Loucy (cell line): ENCODE measurements around the gene SCTR.

Experiments used
- H2AFZ ChIP-seq: fragments of 200-600 bp; sonication (generic); 2 replicates; pipeline ENCODE4 v1.6.0; 2016; ENCODE audit warnings: antibody characterized with exemption, mild to moderate bottlenecking, low read length, moderate library complexity
- H3F3A ChIP-seq: fragments of 200-600 bp; 2 replicates; pipeline ENCODE4 v1.6.0; 2016; ENCODE audit warnings: antibody characterized with exemption, low read depth, mild to moderate bottlenecking
- H3K27me3 ChIP-seq: fragments of 200-600 bp; sonication (generic); 2 replicates; pipeline ENCODE4 v1.6.1; 2014; ENCODE audit warnings: low read length, mild to moderate bottlenecking; ENCODE audit not compliant: insufficient read depth, poor library complexity, severe bottlenecking
- H3K36me3 ChIP-seq: fragments of 200-600 bp; sonication (generic); 2 replicates; pipeline ENCODE4 v1.6.1; 2016; ENCODE audit warnings: low read length; ENCODE audit not compliant: insufficient read depth
- H3K4me1 ChIP-seq: fragments of 200-600 bp; sonication (generic); 2 replicates; pipeline ENCODE4 v1.5.1; 2014; ENCODE audit warnings: low read length, mild to moderate bottlenecking; ENCODE audit not compliant: insufficient read depth, poor library complexity, severe bottlenecking
- H3K4me2 ChIP-seq: fragments of 200-600 bp; sonication (generic); 2 replicates; pipeline ENCODE4 v1.6.0; 2014; ENCODE audit warnings: antibody characterized with exemption, low read length, low read depth, mild to moderate bottlenecking; ENCODE audit not compliant: poor library complexity, severe bottlenecking
- H3K4me3 ChIP-seq: fragments of 200-600 bp; sonication (generic); 2 replicates; pipeline ENCODE4 v1.5.1; 2014; ENCODE audit warnings: low read length, mild to moderate bottlenecking, mixed read lengths; ENCODE audit not compliant: poor library complexity, severe bottlenecking
- H3K79me2 ChIP-seq: fragments of 200-600 bp; sonication (generic); 2 replicates; pipeline ENCODE4 v1.6.1; 2014; ENCODE audit warnings: low read length; ENCODE audit not compliant: insufficient read depth
- H3K9ac ChIP-seq: fragments of 200-600 bp; sonication (generic); 2 replicates; pipeline ENCODE4 v1.6.0; 2014; ENCODE audit warnings: mild to moderate bottlenecking, low read depth, low read length, moderate library complexity; ENCODE audit not compliant: poor library complexity, severe bottlenecking
- H3K9me2 ChIP-seq: fragments of 200-600 bp; sonication (generic); replicated peaks from 2 replicates; pipeline ENCODE4 v1.6.1; 2016; ENCODE audit warnings: low read depth, low read length, mixed read lengths
- H3K9me3 ChIP-seq: fragments of 200-600 bp; sonication (generic); 2 replicates; pipeline ENCODE4 v1.6.1; 2014; ENCODE audit warnings: mild to moderate bottlenecking, antibody characterized with exemption, low read length, low read depth; ENCODE audit not compliant: insufficient read depth
- H4K20me1 ChIP-seq: fragments of 200-600 bp; sonication (generic); 2 replicates; pipeline ENCODE4 v1.6.0; 2014; ENCODE audit warnings: antibody characterized with exemption, low read length, mild to moderate bottlenecking; ENCODE audit not compliant: insufficient read depth, poor library complexity, severe bottlenecking
- EZH2phosphoT487 ChIP-seq: fragments of 200-600 bp; IDR thresholded peaks from 2 replicates; pipeline ENCODE4 v1.6.1; 2018; ENCODE audit warnings: antibody characterized with exemption, mild to moderate bottlenecking, moderate library complexity, borderline replicate concordance
- TF ChIP-seq, protein P1 (sequence below): fragments of 200-600 bp; sonication (generic); conservative IDR thresholded peaks from 2 replicates; pipeline ENCODE4 v1.5.1; 2014; ENCODE audit warnings: mild to moderate bottlenecking, antibody characterized with exemption, low read length

The SCTR gene

DNA sequence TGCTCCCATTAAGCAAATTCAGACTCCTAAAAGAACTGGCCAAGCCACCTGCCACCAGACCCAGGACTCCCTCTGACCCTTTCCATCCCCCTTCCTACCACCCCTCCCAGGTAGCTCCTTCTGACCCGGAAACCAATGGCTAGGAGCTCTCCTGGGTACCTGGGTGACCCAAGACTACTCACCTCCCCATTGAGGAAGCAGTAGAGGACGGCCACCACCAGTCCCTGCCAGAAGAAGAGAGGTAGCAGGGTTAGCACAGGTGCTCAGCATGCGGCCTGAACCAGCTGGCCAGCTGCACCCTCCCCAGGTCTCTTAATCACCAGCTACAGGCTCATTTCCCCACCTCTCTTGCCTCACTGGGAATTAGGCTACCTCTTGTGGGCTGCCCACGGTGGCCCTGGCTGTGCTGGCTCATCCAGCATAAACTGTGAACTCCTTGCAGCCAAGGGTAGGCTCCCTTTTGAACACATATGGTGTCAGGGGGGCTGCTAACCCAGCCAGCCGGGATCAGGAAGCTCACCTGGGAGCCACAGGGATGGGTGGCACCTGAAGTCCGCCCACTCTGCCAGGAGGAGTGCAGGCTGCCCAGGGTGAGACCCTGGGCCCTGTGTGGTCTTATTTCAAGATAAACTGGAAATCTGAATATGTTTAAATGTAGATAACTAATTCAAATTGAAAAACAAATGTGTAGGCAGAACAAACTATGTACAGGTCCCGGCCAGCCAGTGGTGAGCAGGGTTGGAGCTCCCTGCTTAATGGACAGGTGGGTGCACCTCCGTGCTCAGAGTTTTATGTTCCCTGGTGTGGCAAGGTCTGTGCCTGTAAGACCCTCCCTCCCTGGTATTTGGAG, 82.7 kb downstream of the SCTR start:
- H3K4me2 ChIP-seq, result no peak overlapping the region
- no peaks in the 10 kb centered on the region for H3K27me3 ChIP-seq
- no peaks in the 10 kb centered on the region for H3K4me1 ChIP-seq
- H3K9me2 ChIP-seq, result no peaks in the 10 kb centered on the region
- H3K36me3 ChIP-seq, result no peaks in the 10 kb centered on the region
- H3F3A ChIP-seq, result no peaks in the 10 kb centered on the region
- TF ChIP-seq, protein P1, sequence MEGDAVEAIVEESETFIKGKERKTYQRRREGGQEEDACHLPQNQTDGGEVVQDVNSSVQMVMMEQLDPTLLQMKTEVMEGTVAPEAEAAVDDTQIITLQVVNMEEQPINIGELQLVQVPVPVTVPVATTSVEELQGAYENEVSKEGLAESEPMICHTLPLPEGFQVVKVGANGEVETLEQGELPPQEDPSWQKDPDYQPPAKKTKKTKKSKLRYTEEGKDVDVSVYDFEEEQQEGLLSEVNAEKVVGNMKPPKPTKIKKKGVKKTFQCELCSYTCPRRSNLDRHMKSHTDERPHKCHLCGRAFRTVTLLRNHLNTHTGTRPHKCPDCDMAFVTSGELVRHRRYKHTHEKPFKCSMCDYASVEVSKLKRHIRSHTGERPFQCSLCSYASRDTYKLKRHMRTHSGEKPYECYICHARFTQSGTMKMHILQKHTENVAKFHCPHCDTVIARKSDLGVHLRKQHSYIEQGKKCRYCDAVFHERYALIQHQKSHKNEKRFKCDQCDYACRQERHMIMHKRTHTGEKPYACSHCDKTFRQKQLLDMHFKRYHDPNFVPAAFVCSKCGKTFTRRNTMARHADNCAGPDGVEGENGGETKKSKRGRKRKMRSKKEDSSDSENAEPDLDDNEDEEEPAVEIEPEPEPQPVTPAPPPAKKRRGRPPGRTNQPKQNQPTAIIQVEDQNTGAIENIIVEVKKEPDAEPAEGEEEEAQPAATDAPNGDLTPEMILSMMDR, result no peak
- TF ChIP-seq EZH2phosphoT487, result no peak
- no peaks in the 10 kb centered on the region for H3K9me3 ChIP-seq
- H3K4me3 ChIP-seq, result no peak overlapping the region
- no peak overlapping the region for H3K9ac ChIP-seq
- no peak overlapping the region for H2AFZ ChIP-seq
- H3K79me2 ChIP-seq, result no peaks in the 10 kb centered on the region
- H4K20me1 ChIP-seq, result no peaks in the 10 kb centered on the region

DNA sequence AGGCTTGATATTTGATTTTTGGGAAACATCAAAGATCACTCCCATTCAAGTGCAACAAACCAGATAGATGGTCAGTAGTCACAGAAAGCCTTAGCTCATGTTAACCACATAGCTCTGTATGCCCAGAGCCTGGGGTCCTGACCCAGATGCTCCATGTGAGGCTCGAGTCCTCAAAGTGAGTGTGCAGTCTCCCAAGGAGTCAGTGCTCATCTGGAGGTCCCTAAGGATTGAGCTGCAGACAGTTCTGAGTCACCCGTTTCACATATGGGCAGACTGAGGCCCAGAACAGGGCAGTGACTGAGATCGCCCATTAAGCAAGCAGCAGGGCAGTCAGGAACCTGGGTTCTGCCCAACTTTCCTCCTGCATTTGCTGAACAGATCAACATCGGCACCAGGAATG, 83.4 kb downstream of the SCTR start:
- Histone ChIP-seq H3K27me3 (no peaks in the 10 kb centered on the region), H3K9me2 (no peaks in the 10 kb centered on the region), H2AFZ (no peak overlapping the region), H3K4me1 (no peaks in the 10 kb centered on the region), H3K9ac (no peak overlapping the region), H3K36me3 (no peaks in the 10 kb centered on the region), H3K4me3 (no peak overlapping the region), H3K9me3 (no peaks in the 10 kb centered on the region), H3F3A (no peaks in the 10 kb centered on the region), H4K20me1 (no peaks in the 10 kb centered on the region), H3K4me2 (no peak overlapping the region), H3K79me2 (no peaks in the 10 kb centered on the region)
- no peak for TF ChIP-seq EZH2phosphoT487
- TF ChIP-seq, protein P1, result no peak

DNA sequence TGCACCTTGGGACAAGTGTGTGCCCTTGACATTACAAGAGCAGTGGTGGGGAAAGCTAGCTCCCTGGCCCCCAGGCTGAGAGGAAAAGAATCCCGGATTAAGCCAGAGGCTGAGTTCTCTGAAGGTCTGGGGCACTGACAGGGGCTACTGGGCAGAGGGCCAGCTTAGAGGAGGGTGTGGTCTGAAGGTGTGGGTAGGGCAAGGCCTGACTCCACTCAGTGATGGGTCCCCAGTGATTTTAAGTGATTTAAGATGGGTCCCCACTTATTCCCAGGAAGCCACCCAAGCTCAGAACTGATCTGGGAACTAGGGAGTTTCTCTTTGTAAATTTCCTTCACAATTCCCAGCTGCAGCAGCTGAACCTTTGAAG, 83.8 kb downstream of the SCTR start:
- Histone ChIP-seq H3K4me2 (no peak overlapping the region), H3K27me3 (no peaks in the 10 kb centered on the region), H3K4me1 (no peaks in the 10 kb centered on the region), H2AFZ (no peak overlapping the region), H3K79me2 (no peaks in the 10 kb centered on the region), H3K4me3 (no peak overlapping the region), H3K9me3 (no peaks in the 10 kb centered on the region), H3K9me2 (no peaks in the 10 kb centered on the region), H3F3A (no peaks in the 10 kb centered on the region), H3K36me3 (no peaks in the 10 kb centered on the region), H3K9ac (no peak overlapping the region), H4K20me1 (no peaks in the 10 kb centered on the region)
- TF ChIP-seq, protein P1, result no peak
- no peak for TF ChIP-seq EZH2phosphoT487
